Parathyroid adenoma (tissue), 2 donors: ENCODE measurements around the gene ATP8B4.

ENCODE experiments used
- H2AFZ ChIP-seq: fragments of 300-600 bp; sonication (generic); one replicate; pipeline ENCODE4 v1.7.0; 2017; ENCODE audit warnings: antibody characterized with exemption, mild to moderate bottlenecking
- H3K27ac ChIP-seq: fragments of 300-600 bp; sonication (generic); one replicate; pipeline ENCODE4 v1.7.0; 2017
- H3K27me3 ChIP-seq: fragments of 300-600 bp; sonication (generic); one replicate; pipeline ENCODE4 v1.7.0; 2017; ENCODE audit warnings: low read length; ENCODE audit not compliant: control insufficient read depth, insufficient read depth
- H3K36me3 ChIP-seq: fragments of 300-600 bp; sonication (generic); one replicate; pipeline ENCODE4 v1.7.0; 2017; ENCODE audit warnings: low read length; ENCODE audit not compliant: control insufficient read depth, insufficient read depth
- H3K4me1 ChIP-seq: fragments of 300-600 bp; sonication (generic); one replicate; pipeline ENCODE4 v1.7.0; 2017; ENCODE audit warnings: control low read depth
- H3K4me2 ChIP-seq: fragments of 300-600 bp; sonication (generic); one replicate; pipeline ENCODE4 v1.7.0; 2017; ENCODE audit warnings: low read length
- H3K4me3 ChIP-seq: fragments of 300-600 bp; sonication (generic); one replicate; pipeline ENCODE4 v1.7.0; 2017; ENCODE audit warnings: low read depth, low read length
- H3K79me2 ChIP-seq: fragments of 300-600 bp; sonication (generic); one replicate; pipeline ENCODE4 v1.7.0; 2017; ENCODE audit warnings: control low read depth
- H3K9ac ChIP-seq: fragments of 300-600 bp; sonication (generic); one replicate; pipeline ENCODE4 v1.7.0; 2017; ENCODE audit warnings: mild to moderate bottlenecking
- H3K9me3 ChIP-seq: fragments of 300-600 bp; sonication (generic); one replicate; pipeline ENCODE4 v1.7.0; 2017; ENCODE audit warnings: low read length; ENCODE audit not compliant: control insufficient read depth
- TF ChIP-seq, protein P1 (sequence below): fragments of 300-600 bp; sonication (generic); IDR thresholded peaks from one replicate; pipeline ENCODE4 v1.7.0; 2017; ENCODE audit warnings: antibody characterized with exemption, mild to moderate bottlenecking
- donor health status: primary hyperparathyroidism.

The ATP8B4 gene

DNA sequence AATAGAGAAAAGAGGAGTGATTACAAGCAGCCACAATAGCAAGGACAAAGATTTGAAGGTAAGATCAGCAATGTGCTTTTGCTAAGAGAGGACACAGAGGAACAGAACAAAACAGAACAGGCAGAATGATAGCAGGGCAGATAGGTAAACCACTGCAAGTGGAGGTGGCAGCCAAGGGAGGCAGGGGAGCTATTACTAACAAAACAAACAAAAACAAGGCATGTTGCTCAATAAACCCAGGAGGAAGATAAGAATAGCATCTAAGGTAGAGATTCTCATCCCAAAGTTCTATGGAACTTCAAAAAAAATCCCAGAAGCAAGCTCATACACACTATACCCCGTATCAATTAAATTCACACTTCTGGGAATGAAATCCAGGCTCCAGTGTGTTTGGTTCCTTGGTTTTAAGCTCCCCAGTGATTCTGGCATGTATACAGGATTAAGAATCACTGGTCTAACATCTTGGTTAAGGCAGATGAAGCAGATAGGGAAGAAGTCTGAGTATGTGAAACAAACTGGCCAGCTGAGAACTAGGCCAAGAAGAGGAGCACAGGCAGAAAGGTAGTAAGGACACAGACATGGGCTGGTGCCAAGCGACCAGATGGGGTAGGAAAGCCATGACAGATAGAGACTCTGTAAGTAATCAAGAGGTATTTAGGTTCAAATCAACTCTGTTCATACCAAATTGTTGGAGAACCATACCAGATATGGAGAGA is 309.0 kb downstream of the ATP8B4 start:
- H3K4me2 ChIP-seq: no peak overlapping the region
- no peaks in the 10 kb centered on the region for H3K9me3 ChIP-seq
- H2AFZ ChIP-seq: no peak overlapping the region
- H3K27me3 ChIP-seq: no peaks in the 10 kb centered on the region
- no peaks in the 10 kb centered on the region for H3K36me3 ChIP-seq
- no peak overlapping the region for H3K4me3 ChIP-seq
- TF ChIP-seq, protein P1, sequence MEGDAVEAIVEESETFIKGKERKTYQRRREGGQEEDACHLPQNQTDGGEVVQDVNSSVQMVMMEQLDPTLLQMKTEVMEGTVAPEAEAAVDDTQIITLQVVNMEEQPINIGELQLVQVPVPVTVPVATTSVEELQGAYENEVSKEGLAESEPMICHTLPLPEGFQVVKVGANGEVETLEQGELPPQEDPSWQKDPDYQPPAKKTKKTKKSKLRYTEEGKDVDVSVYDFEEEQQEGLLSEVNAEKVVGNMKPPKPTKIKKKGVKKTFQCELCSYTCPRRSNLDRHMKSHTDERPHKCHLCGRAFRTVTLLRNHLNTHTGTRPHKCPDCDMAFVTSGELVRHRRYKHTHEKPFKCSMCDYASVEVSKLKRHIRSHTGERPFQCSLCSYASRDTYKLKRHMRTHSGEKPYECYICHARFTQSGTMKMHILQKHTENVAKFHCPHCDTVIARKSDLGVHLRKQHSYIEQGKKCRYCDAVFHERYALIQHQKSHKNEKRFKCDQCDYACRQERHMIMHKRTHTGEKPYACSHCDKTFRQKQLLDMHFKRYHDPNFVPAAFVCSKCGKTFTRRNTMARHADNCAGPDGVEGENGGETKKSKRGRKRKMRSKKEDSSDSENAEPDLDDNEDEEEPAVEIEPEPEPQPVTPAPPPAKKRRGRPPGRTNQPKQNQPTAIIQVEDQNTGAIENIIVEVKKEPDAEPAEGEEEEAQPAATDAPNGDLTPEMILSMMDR: no peak
- H3K79me2 ChIP-seq: no peaks in the 10 kb centered on the region
- H3K9ac ChIP-seq: no peak overlapping the region
- no peak overlapping the region for H3K27ac ChIP-seq
- H3K4me1 ChIP-seq: no peaks in the 10 kb centered on the region

DNA sequence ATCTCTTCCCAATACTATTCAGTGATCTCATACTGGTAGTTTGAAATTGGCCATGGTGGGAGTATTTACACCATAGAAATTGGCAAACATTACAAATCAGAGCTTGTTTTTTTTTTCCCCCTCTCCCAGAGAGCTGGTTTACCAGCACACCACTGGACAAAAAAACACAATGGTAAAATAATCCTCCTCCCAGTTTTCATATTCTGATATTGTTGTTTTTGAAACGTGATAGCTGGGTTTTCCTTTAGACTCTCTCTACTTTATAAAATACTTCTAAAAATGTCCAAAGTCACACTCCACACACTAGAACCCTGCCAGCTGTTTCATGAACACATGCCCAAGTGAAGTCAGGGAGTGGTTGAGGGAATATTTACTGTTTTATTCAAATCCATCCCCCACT is 310.7 kb downstream of the ATP8B4 start:
- Histone ChIP-seq H2AFZ (no peak overlapping the region), H3K27ac (no peak overlapping the region), H3K4me2 (no peak overlapping the region)

More for the DNA sequence above, 310.7 kb downstream of the ATP8B4 start:
- no peaks in the 10 kb centered on the region for H3K79me2 ChIP-seq
- H3K9me3 ChIP-seq: no peaks in the 10 kb centered on the region
- H3K4me3 ChIP-seq: no peak overlapping the region
- TF ChIP-seq, protein P1: no peak
- H3K36me3 ChIP-seq: no peaks in the 10 kb centered on the region
- H3K27me3 ChIP-seq: no peaks in the 10 kb centered on the region
- no peaks in the 10 kb centered on the region for H3K4me1 ChIP-seq
- H3K9ac ChIP-seq: no peak overlapping the region
